HG03439 (cell line): Measurements from ENCODE around the gene HOXC5.
"Not testable (repeated sequence)": the region's sequence is repeated elsewhere in the genome, so short reads cannot be mapped to it uniquely, and the experiment has no call there.

ENCODE experiments used
- ATAC-seq: cut with Tn5 transposase; IDR thresholded peaks from one replicate; pipeline ENCODE4 v1.9.1; 2021; ENCODE audit warnings: mild to moderate bottlenecking, moderate library complexity; ENCODE audit not compliant: unreplicated experiment

HOXC5 gene

DNA sequence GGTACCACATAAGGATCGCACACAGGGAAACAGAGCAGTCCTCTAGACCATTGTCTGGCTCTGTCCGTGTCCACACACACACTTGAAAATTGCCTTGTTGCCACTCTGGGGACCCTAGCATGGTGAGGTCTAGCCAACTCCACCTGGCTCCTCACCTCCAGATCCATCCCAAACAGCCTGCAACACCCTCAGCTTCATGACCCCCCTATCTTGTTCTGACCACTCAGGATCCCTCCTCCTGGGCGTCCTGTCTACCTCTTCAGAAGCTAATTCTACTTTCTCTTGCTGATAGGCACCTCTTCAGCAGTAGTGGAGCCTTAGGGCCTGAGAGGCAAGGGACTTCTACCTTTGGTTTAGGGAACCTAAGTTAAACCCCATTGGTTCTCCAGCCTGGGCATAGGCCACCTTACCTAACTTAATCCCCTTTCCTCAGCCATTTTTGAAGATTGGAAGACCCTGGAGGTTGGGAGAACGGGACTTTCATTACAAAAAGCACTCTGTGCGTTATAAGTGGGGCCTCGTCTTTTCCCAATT lies 697 bp upstream of the HOXC5 start:
- no peak for ATAC-seq

DNA sequence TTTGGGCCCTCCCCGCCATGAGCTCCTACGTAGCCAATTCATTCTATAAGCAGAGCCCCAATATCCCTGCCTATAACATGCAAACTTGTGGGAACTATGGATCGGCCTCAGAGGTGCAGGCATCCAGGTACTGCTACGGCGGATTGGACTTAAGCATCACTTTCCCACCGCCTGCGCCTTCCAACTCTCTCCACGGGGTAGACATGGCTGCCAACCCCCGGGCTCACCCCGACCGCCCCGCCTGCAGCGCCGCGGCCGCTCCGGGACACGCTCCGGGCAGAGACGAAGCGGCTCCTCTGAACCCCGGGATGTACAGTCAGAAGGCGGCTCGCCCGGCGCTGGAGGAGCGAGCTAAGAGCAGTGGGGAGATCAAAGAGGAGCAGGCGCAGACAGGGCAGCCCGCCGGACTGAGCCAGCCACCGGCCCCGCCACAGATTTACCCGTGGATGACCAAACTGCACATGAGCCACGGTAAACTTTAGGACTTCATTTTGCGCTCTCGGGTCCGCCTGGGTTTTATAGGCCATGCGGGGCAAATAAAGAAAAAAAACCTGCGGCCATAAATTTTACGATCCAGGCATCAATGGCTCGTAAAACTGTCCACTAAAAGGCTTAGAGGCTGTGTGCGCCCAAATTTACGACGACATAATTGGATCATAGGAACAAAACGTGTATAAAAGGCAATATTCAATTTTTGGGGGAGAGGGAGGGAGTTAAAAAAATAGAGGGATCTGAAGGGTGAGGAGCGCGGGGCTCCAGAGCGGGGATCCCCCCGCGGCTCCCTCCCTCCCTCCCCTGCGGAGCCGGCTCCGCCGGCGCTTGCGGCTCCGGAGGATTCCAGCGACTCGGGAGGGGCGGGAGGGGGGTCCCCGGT lies 493 bp downstream of the HOXC5 start:
- no peak for ATAC-seq

GRCh38 chr12:54033980-54034784 lies 1.3 kb downstream of the HOXC5 start:
- ATAC-seq: no peak

GRCh38 chr12:54034785-54035310 lies 2.0 kb downstream of the HOXC5 start:
- no peak for ATAC-seq

GRCh38 chr12:54035568-54036264 lies 2.9 kb downstream of the HOXC5 start:
- ATAC-seq: no peak

- no peak for ATAC-seq
Measured at GRCh38 chr12:54036620-54037359, 3.9 kb downstream of the HOXC5 start.

DNA sequence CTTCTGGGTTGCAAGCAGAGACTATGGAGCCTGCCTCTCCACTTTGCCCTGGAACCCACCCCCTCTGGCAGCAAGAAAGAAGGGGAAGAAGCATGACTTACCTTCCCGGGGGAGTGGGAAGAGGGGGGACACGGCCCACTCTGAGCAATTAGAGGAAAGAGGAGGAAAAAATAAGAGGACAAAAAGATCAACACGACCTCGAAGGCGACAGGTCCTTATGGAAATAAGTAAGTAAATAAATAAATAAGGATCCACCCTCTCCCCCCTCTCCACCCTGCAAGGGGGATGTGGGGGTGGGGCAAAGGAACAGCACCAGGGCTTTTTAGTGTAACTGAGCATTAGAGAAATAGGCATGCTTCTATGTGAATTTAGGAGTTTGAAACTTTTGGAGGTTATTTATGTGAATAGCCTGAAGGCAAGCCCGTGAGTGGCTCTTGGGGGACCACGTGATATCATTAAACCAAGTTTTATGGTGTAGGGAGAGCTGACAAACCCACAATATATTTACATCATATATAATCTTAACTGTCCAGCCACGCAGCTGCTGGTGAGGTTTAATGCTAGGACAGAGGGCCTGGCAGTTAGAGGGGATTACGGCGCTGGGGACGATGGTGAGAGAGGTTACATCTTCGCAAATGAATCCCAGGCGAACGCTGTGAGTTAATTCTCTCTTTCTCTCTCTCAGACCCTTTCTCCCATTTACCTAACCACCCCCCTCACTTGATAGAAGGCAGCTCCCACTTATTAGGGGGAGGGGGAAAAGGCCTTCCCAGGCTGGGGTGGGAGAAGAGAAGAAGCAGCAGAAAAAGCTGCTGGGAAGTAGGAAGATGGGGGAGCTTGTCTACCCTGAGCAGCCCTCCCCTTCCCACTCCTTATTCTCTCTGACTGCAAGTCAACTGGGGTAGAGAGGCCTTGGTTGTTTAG lies 4.8 kb downstream of the HOXC5 start:
- no peak for ATAC-seq

DNA sequence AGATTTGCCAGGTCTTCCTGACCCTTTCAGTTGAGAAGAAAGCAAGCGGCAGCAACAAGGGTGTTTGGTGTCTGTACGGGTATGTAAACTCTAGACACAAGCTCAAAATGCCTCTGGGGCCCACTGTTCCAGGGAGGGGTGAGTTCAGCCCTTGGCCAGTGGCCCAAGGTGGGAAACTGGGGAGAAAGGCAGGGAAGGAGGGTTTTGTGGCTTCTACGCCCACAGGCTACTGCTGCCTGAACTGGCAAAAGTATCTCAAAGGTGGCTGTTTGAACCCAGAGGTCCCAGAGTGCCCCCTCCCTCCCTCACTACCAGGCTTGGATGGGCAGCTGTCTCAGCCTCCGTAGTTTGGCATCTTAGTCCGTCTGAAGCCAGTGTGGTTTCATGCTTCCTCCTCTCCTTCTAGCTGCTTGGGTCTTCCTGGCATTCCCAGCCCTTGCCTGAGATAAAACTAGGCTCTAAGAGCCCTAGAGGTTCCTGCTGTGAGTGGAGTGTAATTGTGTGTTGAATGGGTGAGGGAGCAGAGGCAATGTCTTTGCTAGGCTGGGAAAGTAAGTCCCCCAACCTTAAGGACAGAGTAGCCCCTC lies 5.5 kb downstream of the HOXC5 start:
- ATAC-seq: no peak

DNA sequence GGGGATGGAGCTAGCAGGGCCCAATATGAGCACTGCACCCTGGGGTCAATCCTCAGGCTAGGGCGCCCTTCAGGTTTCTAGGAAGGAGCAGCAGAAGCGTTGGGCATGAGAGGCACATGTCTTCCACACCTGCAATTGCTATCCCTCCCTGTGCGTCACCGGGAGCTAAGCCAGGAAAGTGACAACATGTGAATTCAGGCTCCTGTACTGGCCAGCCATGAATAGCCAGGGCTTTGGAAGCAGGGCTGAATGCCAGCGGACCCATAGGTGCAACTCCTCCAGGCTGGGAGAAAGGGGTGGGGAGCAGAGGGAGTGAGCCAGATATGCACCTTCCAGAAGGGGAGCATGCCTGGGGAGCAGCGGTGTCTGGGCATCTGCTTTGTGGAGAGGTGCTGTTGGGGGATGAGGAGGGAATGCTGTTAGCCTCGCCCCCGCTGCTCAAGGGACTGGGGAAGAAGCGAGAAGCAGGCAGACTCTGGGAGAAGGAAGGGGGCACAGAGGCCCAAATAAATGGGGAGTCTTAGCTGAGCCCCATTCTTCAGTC lies 6.1 kb downstream of the HOXC5 start:
- no peak for ATAC-seq

GRCh38 chr12:54039417-54040147 lies 6.7 kb downstream of the HOXC5 start:
- no peak for ATAC-seq

- no peak for ATAC-seq
Measured at GRCh38 chr12:54040148-54040494, 7.3 kb downstream of the HOXC5 start.

DNA sequence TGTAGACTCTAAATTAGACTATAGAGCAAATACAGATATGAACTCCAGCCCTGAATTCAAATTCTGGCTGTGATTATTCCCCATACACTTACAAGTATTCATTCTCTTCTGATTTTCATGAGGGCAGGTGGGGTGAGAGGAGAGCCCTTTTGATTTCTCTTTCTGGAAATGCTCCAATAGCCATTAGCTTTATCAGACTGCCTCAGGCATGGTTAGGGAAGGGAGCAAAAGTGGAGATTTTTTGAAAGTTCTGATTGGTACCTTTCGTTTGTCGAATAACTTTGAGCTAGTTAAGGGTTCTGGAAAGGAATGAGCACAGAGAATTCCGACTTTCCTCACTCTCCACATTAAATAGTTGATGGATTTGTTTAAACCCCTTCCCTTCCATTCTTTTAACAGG lies 7.8 kb downstream of the HOXC5 start:
- no peak for ATAC-seq

DNA sequence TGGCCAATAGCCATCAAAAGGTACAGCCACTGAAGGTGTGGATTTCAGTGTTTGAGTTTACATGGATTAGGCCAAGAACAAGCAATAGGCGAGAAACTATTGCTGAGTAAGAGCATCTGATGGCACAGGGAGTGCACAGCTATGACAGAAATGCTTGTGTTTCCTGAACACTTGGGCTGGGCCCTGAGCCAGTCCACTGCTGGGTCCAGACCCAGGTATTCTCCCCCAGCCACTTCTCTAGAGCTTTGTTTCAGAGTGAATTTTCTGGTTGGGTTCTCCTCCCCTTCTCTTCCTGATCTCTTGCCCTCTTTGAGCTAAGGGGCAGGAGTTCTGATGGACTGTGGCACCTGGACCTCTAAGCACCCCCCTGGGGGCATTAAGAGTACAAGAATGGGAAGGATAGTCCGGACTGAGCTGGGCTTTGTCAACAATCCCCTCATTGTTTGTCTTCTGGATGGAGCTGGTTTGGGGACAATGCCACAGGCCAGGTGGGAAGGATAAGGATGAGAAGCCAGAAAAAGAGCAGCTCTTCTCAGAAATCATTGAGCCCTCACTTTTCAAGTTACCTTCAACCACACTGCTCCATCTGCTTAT lies 8.3 kb downstream of the HOXC5 start:
- no peak for ATAC-seq

DNA sequence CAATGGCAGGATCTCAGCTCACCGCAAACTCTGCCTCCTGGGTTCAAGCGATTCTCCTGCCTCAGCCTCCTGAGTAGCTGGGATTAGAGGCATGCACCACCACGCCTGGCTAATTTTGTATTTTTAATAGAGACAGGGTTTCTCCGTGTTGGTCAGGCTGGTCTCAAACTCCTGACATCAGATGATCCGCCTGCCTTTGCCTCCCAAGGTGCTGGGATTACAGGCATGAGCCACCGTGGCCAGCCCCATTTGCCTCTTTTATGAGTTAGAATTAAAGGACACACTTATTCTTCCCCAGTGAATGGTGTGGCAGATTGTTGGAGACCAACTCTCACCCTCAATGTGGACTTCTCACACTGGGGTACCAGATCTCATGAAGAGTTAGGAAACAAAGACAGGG lies 9.2 kb downstream of the HOXC5 start:
- not testable (repeated sequence) for ATAC-seq

- ATAC-seq: no peak
Measured at GRCh38 chr12:54042970-54043853, 10.4 kb downstream of the HOXC5 start.

DNA sequence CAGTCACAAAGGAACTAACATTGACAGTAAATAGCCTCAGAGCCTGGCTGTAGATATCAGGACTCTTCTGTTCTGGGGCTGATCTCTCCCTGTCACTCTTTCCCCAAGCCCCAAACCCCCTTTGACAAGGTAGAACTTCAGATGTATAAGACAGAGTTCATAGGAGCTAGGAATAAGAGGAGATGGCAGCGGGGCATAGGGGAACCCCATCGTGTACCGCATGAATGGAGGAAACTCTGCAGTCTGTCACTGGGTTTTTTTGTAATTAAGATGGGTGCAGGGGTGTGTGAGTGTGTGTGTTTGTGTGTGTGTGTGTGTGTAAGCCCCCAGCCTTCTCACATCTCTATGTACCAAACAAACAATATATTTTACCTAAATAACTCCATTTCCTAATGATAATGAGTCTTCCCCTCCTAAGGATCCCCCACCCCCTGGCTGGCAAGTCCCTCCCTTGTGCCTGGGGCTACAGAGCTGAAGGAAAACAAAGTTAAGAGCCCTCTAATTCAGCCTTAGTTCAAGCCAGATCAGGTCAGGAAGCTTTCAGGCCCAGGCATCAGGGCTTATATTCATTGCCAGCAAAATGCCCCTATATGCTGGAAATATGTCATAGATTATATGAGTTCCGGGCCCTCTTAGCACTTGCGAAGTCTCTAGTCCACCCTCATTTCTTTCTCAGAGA lies 11.7 kb downstream of the HOXC5 start:
- ATAC-seq: no peak
